Ishikawa (cell line): ENCODE data around the gene NFIB.

Experiments used
- CEBPB ChIP-seq: IDR thresholded peaks from 2 replicates; pipeline ENCODE4 v1.6.1; 2012
- CREB1 ChIP-seq: IDR thresholded peaks from 2 replicates; pipeline ENCODE4 v1.6.1; 2012; ENCODE audit warnings: low read depth
- EGR1 ChIP-seq: IDR thresholded peaks from 2 replicates; pipeline ENCODE4 v1.6.1; 2012
- EP300 ChIP-seq: IDR thresholded peaks from 2 replicates; pipeline ENCODE4 v1.6.1; 2012; ENCODE audit warnings: borderline replicate concordance
- FOXM1 ChIP-seq: IDR thresholded peaks from 2 replicates; pipeline ENCODE4 v1.6.1; 2012; ENCODE audit warnings: low read depth, borderline replicate concordance
- MAX ChIP-seq: IDR thresholded peaks from 2 replicates; pipeline ENCODE4 v1.6.1; 2012
- NFIC ChIP-seq: IDR thresholded peaks from 2 replicates; pipeline ENCODE4 v1.6.1; 2012
- RAD21 ChIP-seq: IDR thresholded peaks from 2 replicates; pipeline ENCODE4 v1.6.1; 2012; ENCODE audit warnings: low read depth
- REST ChIP-seq: IDR thresholded peaks from 2 replicates; pipeline ENCODE4 v1.6.1; 2012; ENCODE audit warnings: low read depth, mild to moderate bottlenecking
- TAF1 ChIP-seq: IDR thresholded peaks from 2 replicates; pipeline ENCODE4 v1.6.1; 2012; ENCODE audit warnings: low read depth, mild to moderate bottlenecking
- TCF12 ChIP-seq: IDR thresholded peaks from 2 replicates; pipeline ENCODE4 v1.6.1; 2012; ENCODE audit warnings: low read depth
- TEAD4 ChIP-seq: IDR thresholded peaks from 2 replicates; pipeline ENCODE4 v1.6.1; 2012
- USF1 ChIP-seq: IDR thresholded peaks from 2 replicates; pipeline ENCODE4 v1.6.1; 2012
- YY1 ChIP-seq: IDR thresholded peaks from 2 replicates; pipeline ENCODE4 v1.6.1; 2012; ENCODE audit warnings: low read depth
- ZBTB7A ChIP-seq: IDR thresholded peaks from 2 replicates; pipeline ENCODE4 v1.6.1; 2012; ENCODE audit warnings: low read depth

NFIB gene

GRCh38 chr9:14221119-14221518, 92.8 kb downstream of the NFIB start:
- TF ChIP-seq ZBTB7A, result no peak
- no peak for TF ChIP-seq EP300
- TF ChIP-seq CREB1, result no peak

- TF ChIP-seq ZBTB7A (no peak), TEAD4 (no peak), YY1 (no peak), TCF12 (no peak), USF1 (no peak), TAF1 (no peak), RAD21 (no peak), NFIC (no peak), FOXM1 (no peak), REST (no peak), CREB1 (no peak), CEBPB (no peak), EP300 (no peak), EGR1 (no peak)
Measured at GRCh38 chr9:14220256-14220655, 93.7 kb downstream of the NFIB start.

- TF ChIP-seq FOXM1 (no peak), NFIC (no peak), TAF1 (no peak), CEBPB (no peak), USF1 (no peak), TEAD4 (no peak), ZBTB7A (no peak)
Measured at GRCh38 chr9:14219850-14220249, 94.1 kb downstream of the NFIB start.

GRCh38 chr9:14218253-14218652, 95.7 kb downstream of the NFIB start:
- TF ChIP-seq FOXM1, result no peak
- no peak for TF ChIP-seq EP300
- no peak for TF ChIP-seq TAF1
- TF ChIP-seq MAX, result no peak
- no peak for TF ChIP-seq EGR1
- TF ChIP-seq TCF12, result no peak
- no peak for TF ChIP-seq USF1
- TF ChIP-seq CREB1, result no peak
- no peak for TF ChIP-seq YY1

- TF ChIP-seq RAD21, result no peak
- no peak for TF ChIP-seq EGR1
- no peak for TF ChIP-seq EP300
- TF ChIP-seq USF1, result no peak
- TF ChIP-seq REST, result no peak
- TF ChIP-seq TEAD4, result no peak
- no peak for TF ChIP-seq NFIC
- TF ChIP-seq TAF1, result no peak
- TF ChIP-seq ZBTB7A, result no peak
- TF ChIP-seq TCF12, result no peak
- no peak for TF ChIP-seq FOXM1
- TF ChIP-seq MAX, result no peak
- TF ChIP-seq CREB1, result no peak
- no peak for TF ChIP-seq CEBPB
- no peak for TF ChIP-seq YY1
Measured at GRCh38 chr9:14216612-14217194, 97.2 kb downstream of the NFIB start.

- TF ChIP-seq TAF1, result no peak
Measured at GRCh38 chr9:14215614-14216013, 98.3 kb downstream of the NFIB start.
